Neuronal stem cell (in vitro differentiated cells): Measurements from ENCODE around the gene JAKMIP3.
A peak's percentile ranks its signal among the peaks of the same experiment; 100 is the strongest.

Source experiments
- DNase-seq: peaks from one replicate; pipeline ENCODE4 v3.0.0-alpha.2; 2013; ENCODE audit warnings: low spot score
- H2AFZ ChIP-seq: one replicate; pipeline ENCODE4 v1.6.1; 2013; ENCODE audit warnings: mild to moderate bottlenecking, low read length, inconsistent platforms
- H2AK5ac ChIP-seq: 2 replicates; pipeline ENCODE4 v1.6.1; 2013; ENCODE audit warnings: low read depth, mild to moderate bottlenecking, inconsistent platforms, low read length, moderate library complexity, mixed read lengths
- H2BK120ac ChIP-seq: 2 replicates; pipeline ENCODE4 v1.6.1; 2013; ENCODE audit warnings: low read depth, mild to moderate bottlenecking, inconsistent platforms, low read length, moderate library complexity, mixed read lengths
- H2BK12ac ChIP-seq: one replicate; pipeline ENCODE4 v1.6.1; 2013; ENCODE audit warnings: low read length, inconsistent platforms
- H2BK15ac ChIP-seq: 2 replicates; pipeline ENCODE4 v1.6.1; 2013; ENCODE audit warnings: mild to moderate bottlenecking, low read length, inconsistent platforms, mixed read lengths
- H2BK5ac ChIP-seq: one replicate; pipeline ENCODE4 v1.6.1; 2013; ENCODE audit warnings: inconsistent platforms, mild to moderate bottlenecking, low read length, moderate library complexity
- H3K14ac ChIP-seq: one replicate; pipeline ENCODE4 v1.6.1; 2013; ENCODE audit warnings: low read length, inconsistent platforms
- H3K18ac ChIP-seq: 2 replicates; pipeline ENCODE4 v1.6.1; 2013; ENCODE audit warnings: low read length, inconsistent platforms
- H3K23ac ChIP-seq: 2 replicates; pipeline ENCODE4 v1.6.1; 2013; ENCODE audit warnings: low read depth, mild to moderate bottlenecking, mixed read lengths, low read length, inconsistent platforms; ENCODE audit not compliant: poor library complexity
- H3K27ac ChIP-seq: replicated peaks from 3 replicates; pipeline ENCODE4 v1.5.1; 2013; ENCODE audit warnings: low read length, inconsistent platforms
- H3K27me3 ChIP-seq, 3 experiments: 2 replicates each; pipeline ENCODE4 v1.6.1; 2013; ENCODE audit warnings: low read length in 3 of 3, mild to moderate bottlenecking in 2 of 3, inconsistent platforms in 1 of 3, low read depth in 1 of 3, mixed read lengths in 1 of 3, moderate library complexity in 1 of 3; ENCODE audit not compliant: control insufficient read depth in 3 of 3, insufficient read depth in 3 of 3
- H3K36me3 ChIP-seq, 2 donors: replicated peaks in 1 of 2; 2 replicates each; pipeline ENCODE4 v1.6.1; 2013; ENCODE audit warnings: low read length in 2 of 2; ENCODE audit not compliant: control insufficient read depth in 2 of 2, insufficient read depth in 2 of 2
- H3K4ac ChIP-seq: 2 replicates; pipeline ENCODE4 v1.6.1; 2013; ENCODE audit warnings: inconsistent platforms, mild to moderate bottlenecking, low read length, moderate library complexity
- H3K4me1 ChIP-seq, 2 donors: 1 replicate in 1 of 2; 2 replicates in 1 of 2; pipeline ENCODE4 v1.6.1; 2013; ENCODE audit warnings: low read length in 2 of 2, low read depth in 1 of 2; ENCODE audit not compliant: control insufficient read depth in 2 of 2, insufficient read depth in 1 of 2
- H3K4me2 ChIP-seq: one replicate; pipeline ENCODE4 v1.6.1; 2013; ENCODE audit warnings: mild to moderate bottlenecking, low read length, inconsistent platforms; ENCODE audit not compliant: insufficient read depth, poor library complexity, severe bottlenecking
- H3K4me3 ChIP-seq, 2 donors: 2 replicates each; pipeline ENCODE4 v1.5.1; 2013; ENCODE audit warnings: low read length in 2 of 2, mild to moderate bottlenecking in 2 of 2, inconsistent platforms in 1 of 2, moderate library complexity in 1 of 2
- H3K79me1 ChIP-seq: one replicate; pipeline ENCODE4 v1.6.1; 2013; ENCODE audit warnings: low read depth, mild to moderate bottlenecking, inconsistent platforms, low read length, moderate library complexity
- H3K9ac ChIP-seq: one replicate; pipeline ENCODE4 v1.6.1; 2013; ENCODE audit warnings: mild to moderate bottlenecking, low read depth, low read length, inconsistent platforms; ENCODE audit not compliant: poor library complexity
- H3K9me3 ChIP-seq, 2 donors: replicated peaks in 1 of 2; 2 replicates each; pipeline versions ENCODE3 to v1.6.1; 2013; ENCODE audit warnings: low read length in 2 of 2, mild to moderate bottlenecking in 2 of 2, inconsistent platforms in 1 of 2, low read depth in 1 of 2, mixed read lengths in 1 of 2, moderate library complexity in 1 of 2; ENCODE audit not compliant: control insufficient read depth in 2 of 2, insufficient read depth in 1 of 2
- H4K8ac ChIP-seq: one replicate; pipeline ENCODE4 v1.6.1; 2013; ENCODE audit warnings: low read depth, mild to moderate bottlenecking, inconsistent platforms, low read length, moderate library complexity
- H4K91ac ChIP-seq: one replicate; pipeline ENCODE4 v1.6.1; 2013; ENCODE audit warnings: low read length, low read depth, mild to moderate bottlenecking, inconsistent platforms; ENCODE audit not compliant: poor library complexity
- WGBS, 2 donors: extraction: QIAGEN DNeasy Blood & Tissue Kit; methylation state at CpG; one replicate each; pipeline ENCODE4 v1.1.7; 2013; ENCODE audit warnings: missing lambda C conversion rate in 2 of 2, mixed read lengths in 1 of 2; ENCODE audit not compliant: insufficient read length in 2 of 2, insufficient replicate concordance in 1 of 2; ENCODE audit errors: extremely low coverage in 2 of 2; 5-methylcytosine and 5-hydroxymethylcytosine counted together

Gene JAKMIP3

GRCh38 chr10:132064771-132065437 lies 842 bp upstream of the JAKMIP3 start:
- Histone ChIP-seq H3K9ac (no peak overlapping the region), H2BK5ac (no peak overlapping the region), H3K4me1 (peaks cover 8 to 10% of the 10 kb centered on the region in 2 donors), H3K4me2 (no peak overlapping the region), H3K23ac (no peak overlapping the region), H3K18ac (peak overlapping the region; percentile 9), H3K27me3 (peaks cover 0 to 55% (median 0%) of the 10 kb centered on the region in 3 experiments), H4K8ac (no peak overlapping the region), H3K4ac (no peak overlapping the region), H2BK15ac (peak overlapping the region; percentile 27), H2AK5ac (no peak overlapping the region), H3K79me1 (no peaks in the 10 kb centered on the region), H3K36me3 (no peaks in the 10 kb centered on the region), H3K27ac (no peak overlapping the region), H3K14ac (no peak overlapping the region), H2BK12ac (no peak overlapping the region), H3K9me3 (no peaks in the 10 kb centered on the region), H3K4me3 (no peak overlapping the region), H2AFZ (peak overlapping the region; percentile 83), H4K91ac (no peak overlapping the region), H2BK120ac (no peak overlapping the region)
- DNase-seq: no peak
- WGBS, 2 donors: no CpG with 5 or more reads among the region's 24 CpGs

GRCh38 chr10:132066186-132066585 lies 440 bp downstream of the JAKMIP3 start:
- H2BK5ac ChIP-seq: no peak overlapping the region
- peak overlapping the region in 1 of 2 donors; percentile 32 for H3K4me3 ChIP-seq
- no peak overlapping the region for H2AK5ac ChIP-seq
- no peak overlapping the region for H3K4ac ChIP-seq
- peaks cover 8 to 10% of the 10 kb centered on the region in 2 donors for H3K4me1 ChIP-seq
- H3K14ac ChIP-seq: no peak overlapping the region
- H3K9ac ChIP-seq: peak overlapping the region; percentile 4
- no peaks in the 10 kb centered on the region for H3K79me1 ChIP-seq
- no peak overlapping the region for H2BK120ac ChIP-seq
- no peak overlapping the region for H3K27ac ChIP-seq
- H2BK12ac ChIP-seq: no peak overlapping the region
- no peak overlapping the region for H4K91ac ChIP-seq
- H2BK15ac ChIP-seq: peak overlapping the region; percentile 2
- H4K8ac ChIP-seq: no peak overlapping the region
- WGBS, 2 donors: no CpG with 5 or more reads among the region's 15 CpGs
- no peak for DNase-seq
- H3K9me3 ChIP-seq: no peaks in the 10 kb centered on the region
- peak overlapping the region; percentile 34 for H3K18ac ChIP-seq
- H2AFZ ChIP-seq: peak overlapping the region; percentile 83
- H3K23ac ChIP-seq: no peak overlapping the region
- peaks cover 0 to 46% (median 0%) of the 10 kb centered on the region in 3 experiments for H3K27me3 ChIP-seq
- no peaks in the 10 kb centered on the region for H3K36me3 ChIP-seq
- H3K4me2 ChIP-seq: no peak overlapping the region

DNA sequence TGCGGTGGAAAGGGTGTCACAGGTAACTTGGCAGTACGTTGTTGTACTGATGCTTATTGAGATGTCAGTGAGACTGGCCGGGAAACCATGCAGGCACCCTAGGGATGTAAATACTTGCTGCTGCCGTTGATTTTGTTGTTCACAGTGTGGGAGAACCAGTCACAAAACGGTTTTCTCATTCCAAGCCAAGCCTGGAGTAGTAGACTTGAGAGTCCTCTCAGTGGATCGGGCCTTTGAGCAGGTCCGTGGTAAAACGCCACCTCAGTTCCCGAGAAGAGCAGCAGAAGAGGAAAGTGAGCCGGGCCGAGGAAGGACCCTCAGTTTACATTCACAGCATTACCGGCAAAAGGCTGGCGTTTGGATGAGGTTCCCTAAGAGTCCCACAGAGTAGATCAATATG lies 1.1 kb downstream of the JAKMIP3 start:
- H3K9ac ChIP-seq: no peak overlapping the region
- peaks cover 8 to 10% of the 10 kb centered on the region in 2 donors for H3K4me1 ChIP-seq
- no peak overlapping the region for H2AK5ac ChIP-seq
- H2BK120ac ChIP-seq: no peak overlapping the region
- H3K4ac ChIP-seq: no peak overlapping the region
- H3K4me2 ChIP-seq: no peak overlapping the region
- no peak overlapping the region for H3K23ac ChIP-seq
- H3K4me3 ChIP-seq: no peak overlapping the region
- DNase-seq: no peak
- H3K27me3 ChIP-seq: peaks cover 0 to 40% (median 0%) of the 10 kb centered on the region in 3 experiments
- no peak overlapping the region for H2BK12ac ChIP-seq
- no peak overlapping the region for H4K8ac ChIP-seq
- H2BK5ac ChIP-seq: no peak overlapping the region
- H2BK15ac ChIP-seq: no peak overlapping the region
- no peaks in the 10 kb centered on the region for H3K9me3 ChIP-seq
- H3K79me1 ChIP-seq: no peaks in the 10 kb centered on the region
- H4K91ac ChIP-seq: no peak overlapping the region
- no peak overlapping the region for H3K18ac ChIP-seq
- WGBS, 2 donors: no CpG with 5 or more reads among the region's 13 CpGs
- H2AFZ ChIP-seq: no peak overlapping the region
- H3K27ac ChIP-seq: no peak overlapping the region
- H3K14ac ChIP-seq: no peak overlapping the region
- no peaks in the 10 kb centered on the region for H3K36me3 ChIP-seq

DNA sequence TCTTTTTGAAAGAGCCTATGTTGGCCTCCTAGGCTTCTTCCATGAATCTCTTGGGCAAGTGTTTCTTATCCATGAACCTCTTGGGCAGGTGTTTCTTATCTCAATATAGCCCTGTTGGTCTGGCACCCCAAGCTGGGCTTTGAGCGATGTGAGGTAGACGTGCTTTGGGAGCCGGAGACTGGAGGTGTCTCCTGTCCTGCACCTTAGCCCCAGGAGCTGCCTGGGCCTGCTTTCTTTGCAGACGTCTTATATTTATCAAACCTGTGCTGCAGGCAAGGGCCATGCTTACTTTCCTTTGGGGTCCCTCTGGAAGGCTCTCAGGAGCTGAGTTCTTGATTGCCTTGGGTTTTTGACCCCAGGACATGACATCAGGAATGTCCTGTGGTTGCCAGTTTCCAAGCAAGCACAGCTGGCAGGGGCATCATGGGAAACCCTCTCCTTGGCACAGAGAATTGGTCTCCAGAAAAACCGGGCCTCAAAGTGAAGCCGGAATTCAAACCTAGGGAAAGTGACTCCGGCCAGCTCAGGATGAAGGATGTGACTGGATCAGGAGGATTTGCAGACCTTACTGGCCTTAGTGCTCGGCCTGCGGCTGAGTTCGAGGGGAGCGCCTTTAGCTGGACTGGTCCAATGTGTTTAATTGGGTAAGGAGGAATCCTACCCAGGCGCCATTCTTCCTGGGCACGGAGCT lies 2.8 kb downstream of the JAKMIP3 start:
- H3K9me3 ChIP-seq: no peaks in the 10 kb centered on the region
- no CpG with 5 or more reads among the region's 13 CpGs for WGBS, 2 donors

More for the DNA sequence above, 2.8 kb downstream of the JAKMIP3 start:
- Histone ChIP-seq H4K8ac (no peak overlapping the region), H3K18ac (no peak overlapping the region), H3K79me1 (no peaks in the 10 kb centered on the region), H3K36me3 (no peaks in the 10 kb centered on the region), H3K9ac (no peak overlapping the region), H2AFZ (no peak overlapping the region), H2BK12ac (no peak overlapping the region), H4K91ac (no peak overlapping the region), H3K4ac (no peak overlapping the region), H3K27me3 (peaks cover 0 to 31% (median 0%) of the 10 kb centered on the region in 3 experiments), H2AK5ac (no peak overlapping the region), H2BK5ac (no peak overlapping the region), H3K4me3 (no peak overlapping the region), H2BK120ac (no peak overlapping the region), H3K4me1 (peaks cover 8 to 10% of the 10 kb centered on the region in 2 donors), H3K14ac (no peak overlapping the region), H3K27ac (no peak overlapping the region), H3K4me2 (no peak overlapping the region), H3K23ac (no peak overlapping the region), H2BK15ac (no peak overlapping the region)
- no peak for DNase-seq
